HG02938 (cell line): ENCODE data around the gene PPIA.
"Not testable (repeated sequence)": the region's sequence is repeated elsewhere in the genome, so short reads cannot be mapped to it uniquely, and the experiment has no call there.

Source experiments
- ATAC-seq: cut with Tn5 transposase; IDR thresholded peaks from one replicate; pipeline ENCODE4 v1.9.1; 2021; ENCODE audit warnings: mild to moderate bottlenecking, moderate library complexity; ENCODE audit not compliant: unreplicated experiment

PPIA gene

DNA sequence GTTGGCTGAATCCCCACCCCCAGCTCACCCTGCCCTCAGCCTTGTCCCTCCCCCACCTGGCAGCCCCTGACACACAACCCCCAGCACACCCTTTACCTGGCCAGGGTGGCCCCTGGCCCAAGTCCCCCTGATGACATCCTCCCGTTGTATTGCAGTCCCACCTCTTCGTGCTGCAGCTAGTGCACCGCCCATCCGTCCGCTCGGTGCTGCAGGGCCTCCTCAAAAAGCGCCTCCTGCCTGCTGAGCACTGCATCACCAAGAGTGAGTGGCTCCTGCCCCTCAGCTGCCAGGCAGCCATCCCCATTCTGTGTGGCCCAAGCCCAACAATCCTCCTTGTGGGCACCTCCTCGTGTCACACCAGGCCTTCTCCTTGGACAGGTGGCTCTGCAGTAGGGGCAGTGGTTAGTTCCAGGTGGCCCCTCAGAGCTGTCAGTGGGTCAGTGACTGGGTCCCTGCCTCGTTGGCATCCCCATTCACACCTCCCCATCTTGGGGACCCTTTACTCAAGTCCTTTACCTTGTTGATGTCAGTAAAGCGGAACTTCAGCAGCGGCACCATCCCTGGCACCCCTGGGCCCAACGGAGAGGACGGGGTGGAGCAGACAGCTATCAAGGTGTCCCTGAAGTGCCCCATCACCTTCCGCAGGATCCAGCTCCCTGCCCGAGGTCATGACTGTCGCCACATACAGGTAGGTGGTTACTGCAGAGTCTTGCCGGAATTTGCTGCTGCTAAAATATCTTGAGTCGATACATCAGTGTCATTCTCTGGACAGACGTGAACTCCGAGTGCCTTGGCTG, 33.6 kb upstream of the PPIA start:
- no peak for ATAC-seq

DNA sequence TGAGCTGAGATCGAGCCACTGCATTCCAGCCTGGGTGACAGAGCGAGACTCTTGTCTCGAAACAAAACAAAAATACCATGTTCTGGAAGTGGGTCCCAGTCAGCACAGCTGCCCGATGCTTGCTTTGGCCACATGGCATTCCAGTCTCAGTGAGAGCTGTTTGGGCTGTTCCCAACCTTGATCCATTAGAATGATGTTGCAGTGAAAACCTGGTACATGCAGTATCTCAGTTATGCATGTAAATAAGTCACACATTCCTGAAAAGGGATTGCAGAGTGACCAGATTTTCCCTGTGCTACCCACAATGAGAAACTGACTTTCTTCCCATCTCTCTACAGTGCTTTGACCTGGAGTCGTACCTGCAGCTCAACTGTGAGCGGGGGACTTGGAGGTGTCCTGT, 32.4 kb upstream of the PPIA start:
- ATAC-seq, result no peak

DNA sequence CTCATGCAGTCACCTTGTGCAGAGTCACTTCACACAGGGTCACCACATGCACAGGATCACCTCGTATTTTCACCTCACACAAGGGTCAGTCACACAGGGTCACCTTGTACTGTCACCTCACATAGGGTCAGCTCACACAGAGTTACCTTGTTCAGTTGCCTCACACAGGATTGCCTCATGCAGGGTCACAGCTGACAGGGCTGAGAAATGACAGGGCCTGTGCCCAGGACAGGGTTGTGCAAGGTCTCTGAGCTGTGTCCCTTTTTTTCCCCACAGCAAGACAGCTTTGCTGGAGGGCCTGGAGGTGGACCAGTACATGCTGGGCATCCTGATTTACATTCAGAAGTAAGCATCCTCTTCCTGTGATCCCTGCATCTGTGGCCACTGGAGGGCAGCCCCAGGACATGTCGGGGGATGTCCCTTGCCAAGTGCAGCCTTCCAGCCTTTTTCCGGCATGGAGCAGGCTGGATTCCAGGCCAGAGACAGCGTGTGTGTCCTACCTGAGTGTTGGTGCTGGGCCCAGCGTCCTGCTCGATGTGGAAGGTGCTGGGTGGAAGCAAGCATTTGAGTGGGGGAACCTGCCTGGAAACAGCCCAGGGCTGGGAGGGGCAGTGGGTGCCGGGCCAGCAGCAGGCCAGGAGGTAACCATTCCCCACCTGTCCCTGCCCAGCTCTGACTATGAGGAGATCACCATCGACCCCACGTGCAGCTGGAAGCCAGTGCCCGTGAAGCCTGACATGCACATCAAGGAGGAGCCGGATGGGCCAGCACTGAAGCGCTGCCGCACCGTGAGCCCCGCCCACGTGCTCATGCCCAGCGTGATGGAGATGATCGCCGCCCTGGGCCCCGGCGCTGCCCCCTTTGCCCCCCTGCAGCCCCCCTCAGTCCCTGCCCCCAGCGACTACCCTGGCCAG, 31.6 kb upstream of the PPIA start:
- ATAC-seq, result no peak

DNA sequence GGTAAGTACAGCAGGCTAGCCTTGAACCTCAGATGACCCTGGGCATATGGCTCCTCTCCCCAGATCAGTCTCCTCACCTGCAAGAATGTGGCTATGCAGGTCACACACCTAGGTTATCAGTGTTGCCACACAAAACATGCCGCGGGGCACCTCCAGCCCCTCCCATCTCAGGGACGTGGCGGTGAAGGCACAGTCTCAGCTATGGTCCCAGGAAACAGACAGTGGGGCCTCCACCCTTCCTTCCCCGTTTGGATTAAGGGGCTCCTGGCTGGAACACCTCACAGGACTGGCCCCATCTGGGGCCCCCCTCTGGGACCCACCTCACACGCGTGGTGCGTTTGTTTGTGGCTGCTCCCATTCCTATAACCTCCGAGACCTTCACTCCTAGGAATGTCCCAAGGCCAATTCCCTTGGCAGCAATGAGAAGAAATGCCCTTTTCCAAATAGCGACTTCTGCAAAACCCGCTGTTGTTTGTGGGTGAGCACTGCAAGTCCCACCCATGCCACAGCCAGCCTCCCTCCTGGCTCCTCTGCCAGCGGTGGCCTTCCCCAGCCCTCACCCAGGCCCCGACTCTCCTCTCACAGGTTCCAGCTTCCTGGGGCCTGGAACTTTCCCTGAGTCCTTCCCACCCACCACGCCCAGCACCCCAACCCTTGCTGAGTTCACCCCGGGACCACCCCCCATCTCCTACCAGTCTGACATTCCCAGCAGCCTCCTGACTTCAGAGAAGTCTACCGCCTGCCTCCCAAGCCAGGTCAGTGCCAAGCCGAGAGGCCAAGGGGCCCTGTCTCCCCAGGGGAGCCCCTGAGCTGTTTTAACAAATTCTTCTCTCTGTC, 30.7 kb upstream of the PPIA start:
- ATAC-seq, result no peak

DNA sequence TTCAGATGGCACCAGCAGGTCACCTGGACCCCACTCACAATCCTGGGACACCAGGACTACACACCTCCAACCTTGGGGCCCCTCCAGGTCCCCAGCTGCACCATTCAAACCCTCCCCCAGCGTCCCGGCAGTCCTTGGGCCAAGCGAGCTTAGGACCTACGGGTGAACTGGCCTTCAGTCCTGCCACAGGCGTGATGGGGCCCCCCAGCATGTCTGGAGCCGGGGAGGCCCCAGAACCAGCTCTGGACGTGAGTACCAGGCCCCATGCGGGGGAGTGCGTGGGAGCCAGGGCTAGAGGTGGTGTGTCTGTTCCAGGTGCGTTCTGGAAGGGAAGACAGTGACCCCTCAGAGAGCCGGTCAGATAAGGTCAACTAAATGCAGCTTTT, 30.1 kb upstream of the PPIA start:
- ATAC-seq, result no peak

- ATAC-seq, result no peak
These were observed 29.2 kb upstream of the PPIA start for GRCh38 chr7:44767134-44767911.

- peak; percentile 62 for ATAC-seq
These were observed 28.4 kb upstream of the PPIA start for GRCh38 chr7:44767912-44768627.

DNA sequence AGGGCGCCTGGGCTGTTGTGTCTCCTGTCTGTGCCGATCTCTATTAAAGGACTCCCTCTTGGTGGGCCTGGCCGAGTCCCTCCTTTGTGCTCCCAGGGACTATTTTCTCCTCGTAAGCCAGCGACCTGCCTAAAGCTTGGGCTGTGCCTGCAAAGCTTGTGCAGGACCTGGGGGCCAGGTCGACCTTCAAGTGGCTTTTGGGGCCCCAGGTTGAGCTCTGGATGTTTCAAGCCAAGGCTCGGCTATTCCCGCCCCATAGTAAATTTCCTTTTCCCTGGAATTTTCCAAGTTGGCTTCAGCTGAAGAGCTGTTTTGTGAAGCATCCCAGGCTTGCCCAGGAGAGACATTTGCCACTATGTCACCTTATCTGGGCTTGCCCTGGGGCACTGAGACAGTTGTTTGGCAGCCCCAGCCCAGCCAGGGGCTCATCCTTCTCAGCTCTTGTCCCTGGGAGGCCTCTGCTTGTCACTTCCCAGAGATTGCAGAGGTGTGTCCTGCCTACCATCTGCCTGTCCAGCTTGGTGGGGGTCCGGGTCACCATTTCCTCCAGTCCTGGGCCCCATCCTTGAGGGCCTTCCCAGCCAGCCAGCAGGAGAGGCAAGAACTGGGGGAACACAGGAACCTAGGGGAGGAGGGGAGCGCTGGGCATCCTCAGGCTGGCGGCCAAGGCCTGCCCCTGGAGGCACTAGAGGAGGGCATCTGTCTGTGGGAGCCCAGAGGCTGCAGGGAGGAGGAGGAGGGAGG, 27.7 kb upstream of the PPIA start:
- no peak for ATAC-seq

DNA sequence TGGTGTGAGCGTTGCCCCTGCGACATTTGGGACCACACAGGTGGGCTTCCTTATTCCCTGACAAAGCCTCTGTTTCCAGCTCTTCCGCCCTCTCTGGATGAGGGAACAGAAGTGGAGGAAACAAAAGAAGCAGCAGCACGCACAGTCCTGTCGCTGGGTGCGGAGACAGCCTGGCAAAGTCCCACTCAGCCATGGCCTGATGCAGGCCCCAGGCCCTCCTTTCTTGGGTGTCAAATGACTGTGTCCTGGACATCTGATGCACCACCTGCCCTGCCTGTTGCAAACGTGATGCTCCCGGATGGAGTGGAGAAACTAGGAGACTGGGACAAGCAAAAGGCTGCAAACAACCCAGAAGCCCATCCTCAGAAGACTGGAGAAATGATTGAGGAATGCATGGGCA, 27.1 kb upstream of the PPIA start:
- no peak for ATAC-seq

DNA sequence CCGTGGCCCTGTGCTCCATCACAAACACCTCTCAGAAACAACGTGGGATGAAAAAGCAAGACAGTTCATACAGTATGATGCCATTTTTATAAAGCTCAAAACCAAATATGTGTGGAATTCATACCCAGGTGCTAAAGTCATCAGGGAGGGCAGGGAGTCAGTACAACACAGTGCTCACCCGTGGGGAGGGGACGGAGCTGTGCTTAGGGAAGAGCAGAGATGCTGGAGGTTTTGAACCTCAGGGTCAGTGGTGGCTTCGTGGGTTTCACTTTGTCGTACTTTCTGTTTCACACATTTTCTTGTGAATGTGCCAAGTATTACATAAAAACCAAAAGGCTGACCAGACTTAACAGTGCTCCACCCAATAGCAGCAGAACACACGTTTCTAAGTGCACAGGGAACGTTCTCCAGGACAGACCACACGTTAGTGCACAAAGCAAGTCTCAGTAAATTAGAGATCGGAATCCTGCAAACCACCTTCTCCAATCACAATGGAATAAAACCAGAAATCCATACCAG, 26.6 kb upstream of the PPIA start:
- peak; percentile 55 for ATAC-seq

DNA sequence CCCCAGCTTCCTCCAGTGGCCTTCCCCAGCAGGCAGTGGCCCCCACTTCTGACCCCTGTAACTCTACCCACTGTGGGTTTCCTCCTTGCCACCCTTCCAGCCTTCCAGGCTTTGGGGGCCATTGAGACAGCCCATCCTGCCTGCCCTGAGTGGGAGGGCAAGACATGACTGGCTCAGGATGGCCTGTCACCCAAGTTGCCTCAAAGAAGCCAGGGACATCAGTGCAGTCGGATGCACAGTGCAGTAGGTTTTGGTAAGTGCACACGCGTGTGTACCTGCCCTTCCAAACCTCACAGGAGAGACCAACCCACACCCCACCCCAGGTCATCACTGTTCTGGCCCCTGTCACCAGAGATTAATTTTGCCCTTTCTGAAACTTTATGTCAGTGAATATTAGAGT, 25.1 kb upstream of the PPIA start:
- ATAC-seq, result no peak

DNA sequence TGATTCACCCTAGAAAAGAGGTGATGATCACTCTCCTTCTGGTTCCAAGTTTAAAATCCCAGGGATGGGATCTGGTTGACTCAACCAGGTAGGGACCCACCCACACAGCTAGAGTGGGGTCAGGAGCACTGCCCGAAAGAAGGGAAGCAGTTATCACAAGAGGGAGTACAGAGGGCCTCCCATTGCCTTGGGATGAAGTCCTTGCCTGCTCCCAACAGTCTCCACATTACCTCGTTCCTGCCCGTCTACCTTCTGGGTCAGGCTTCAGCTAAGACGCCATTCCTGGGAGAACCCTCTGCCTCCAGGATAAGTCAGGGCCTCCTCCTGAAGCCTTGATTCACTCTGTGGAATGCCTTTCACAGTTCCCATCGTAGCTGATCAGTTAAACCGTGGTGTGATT, 24.0 kb upstream of the PPIA start:
- no peak for ATAC-seq

DNA sequence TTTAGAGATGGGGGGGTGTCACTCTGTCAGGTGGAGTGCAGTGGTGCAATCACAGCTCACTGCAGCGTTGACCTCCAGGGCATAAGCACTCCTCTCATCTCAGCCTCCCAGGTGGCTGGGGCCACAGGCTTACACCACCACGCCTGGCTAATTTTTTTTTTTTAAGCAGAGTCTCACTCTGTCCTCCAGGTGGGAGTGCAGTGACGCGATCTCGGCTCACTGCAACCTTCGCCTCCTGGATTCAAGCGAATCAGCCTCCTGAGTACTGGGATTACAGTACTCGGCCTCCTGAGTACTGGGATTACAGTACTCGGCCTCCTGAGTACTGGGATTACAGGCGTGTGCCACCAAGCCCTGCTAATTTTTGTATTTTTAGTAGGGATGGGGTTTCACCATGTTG, 23.6 kb upstream of the PPIA start:
- ATAC-seq, result no peak

DNA sequence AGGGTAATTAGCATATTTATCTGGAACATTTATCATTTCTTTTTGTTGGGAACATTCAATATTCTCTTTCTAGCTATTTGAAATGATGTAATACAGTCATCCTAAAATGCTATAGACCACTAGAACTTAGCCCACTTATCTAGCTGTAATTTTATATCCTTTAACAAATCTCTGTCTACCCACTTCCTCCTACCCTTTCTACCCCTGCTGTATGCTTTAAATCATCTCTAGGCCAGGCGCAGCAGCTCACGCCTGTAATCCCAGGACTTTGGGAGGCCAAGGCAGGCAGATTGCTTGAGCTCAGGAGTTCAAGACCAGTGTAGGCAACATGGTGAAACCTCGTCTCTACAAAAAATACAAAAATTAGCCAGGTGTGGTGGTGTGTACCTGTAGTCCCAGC, 22.0 kb upstream of the PPIA start:
- not testable (repeated sequence) for ATAC-seq

- ATAC-seq, result no peak
These were observed 20.9 kb upstream of the PPIA start for GRCh38 chr7:44775383-44776107.

GRCh38 chr7:44776211-44776610, 20.3 kb upstream of the PPIA start:
- ATAC-seq, result no peak

- no peak for ATAC-seq
These were observed 14.0 kb upstream of the PPIA start for GRCh38 chr7:44782460-44782859.

DNA sequence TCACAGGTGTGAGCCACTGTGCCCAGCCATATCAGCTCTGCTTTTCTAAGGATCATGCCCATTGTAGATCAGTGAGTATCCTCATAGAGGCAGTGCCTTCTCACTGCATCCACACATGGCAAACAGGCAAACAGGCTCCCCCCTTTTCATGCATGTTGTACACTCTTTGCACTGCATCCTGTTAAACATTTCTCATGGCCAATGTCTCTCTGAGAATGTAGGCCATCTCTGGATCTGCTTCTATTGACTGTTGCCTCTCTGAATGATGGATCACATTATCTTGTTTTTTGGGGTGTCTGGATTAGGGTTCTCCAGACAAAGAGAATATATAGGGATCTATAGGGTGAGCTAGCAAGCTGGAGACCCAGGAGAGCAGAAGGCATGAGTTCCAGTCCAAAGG, 13.1 kb upstream of the PPIA start:
- ATAC-seq, result no peak
